ENCODE data around the gene FAM161A. TPM values are rescaled to one million over a fixed set of nuclear protein-coding genes. Genes with fewer than 3 reads are reported as not detected.
"Not testable (repeated sequence)": the region's sequence is repeated elsewhere in the genome, so short reads cannot be mapped to it uniquely, and the experiment has no call there.

FAM161A gene
- total RNA-seq (2014; rRNA removed; shearing (Covaris generic)), result 12.3 and 21.7 TPM in 2 replicates
- polyA plus RNA-seq (2015; cell fraction: cytosol; rRNA removed), result 8.5 and 11.8 TPM in 2 replicates
- polyA plus RNA-seq (2015; cell fraction: nucleus; rRNA removed), result 153 and 176 TPM in 2 replicates

GRCh38 chr2:61853847-61854563 lies at the start of gene FAM161A:
Gene FAM161A (minus strand): TSS chr2:61854060. CDS start chr2:61854041, 19 bp downstream.
- peak; percentile 92 for DNase-seq (ENCODE audit: low read depth, low spot score)
- in situ Hi-C loops (cut with HindIII; ENCODE audit: low pct_unique_long_range_greater_than_20kb, low sequenced_read_pairs), result no loop called here

GRCh38 chr2:61900281-61900680 lies 46.4 kb upstream of the FAM161A start:
- in situ Hi-C loops (cut with HindIII; ENCODE audit: low pct_unique_long_range_greater_than_20kb, low sequenced_read_pairs), result no loop called here
- peak; percentile 39 for DNase-seq (ENCODE audit: low read depth, low spot score)

GRCh38 chr2:61898810-61899209 lies 45.0 kb upstream of the FAM161A start:
- in situ Hi-C loops (cut with HindIII; ENCODE audit: low pct_unique_long_range_greater_than_20kb, low sequenced_read_pairs), result no loop called here
- peak; percentile 73 for DNase-seq (ENCODE audit: low read depth, low spot score)

GRCh38 chr2:61888267-61889055 lies 34.6 kb upstream of the FAM161A start, which contains the start of gene CCT4:
Gene CCT4 (minus strand): TSS chr2:61888656. CDS start chr2:61888507, 149 bp downstream.
- in situ Hi-C loops (cut with HindIII; ENCODE audit: low pct_unique_long_range_greater_than_20kb, low sequenced_read_pairs), result no loop called here

GRCh38 chr2:61887717-61888266 lies 33.9 kb upstream of the FAM161A start:
- in situ Hi-C loops (cut with HindIII; ENCODE audit: low pct_unique_long_range_greater_than_20kb, low sequenced_read_pairs), result no loop called here
- DNase-seq (ENCODE audit: low read depth, low spot score), result peak; percentile 40

More at GRCh38 chr2:61888267-61889055, 34.6 kb upstream of the FAM161A start, which contains the start of gene CCT4:
- DNase-seq (ENCODE audit: low read depth, low spot score), result peak; percentile 85

GRCh38 chr2:61885896-61886603 lies 32.2 kb upstream of the FAM161A start:
- in situ Hi-C loops (cut with HindIII; ENCODE audit: low pct_unique_long_range_greater_than_20kb, low sequenced_read_pairs), result no loop called here
- no peak for DNase-seq (ENCODE audit: low read depth, low spot score)

GRCh38 chr2:61882850-61883249 lies 29.0 kb upstream of the FAM161A start:
- in situ Hi-C loops (cut with HindIII; ENCODE audit: low pct_unique_long_range_greater_than_20kb, low sequenced_read_pairs), result no loop called here
- no peak for DNase-seq (ENCODE audit: low read depth, low spot score)

- in situ Hi-C loops (cut with HindIII; ENCODE audit: low pct_unique_long_range_greater_than_20kb, low sequenced_read_pairs); DNase-seq (ENCODE audit: low read depth, low spot score): not testable (repeated sequence)
Measured at GRCh38 chr2:61879351-61879750, 25.5 kb upstream of the FAM161A start.

- DNase-seq (ENCODE audit: low read depth, low spot score), result no peak
- in situ Hi-C loops (cut with HindIII; ENCODE audit: low pct_unique_long_range_greater_than_20kb, low sequenced_read_pairs), result no loop called here
Measured at GRCh38 chr2:61878761-61879160, 24.9 kb upstream of the FAM161A start.

- in situ Hi-C loops (cut with HindIII; ENCODE audit: low pct_unique_long_range_greater_than_20kb, low sequenced_read_pairs), result no loop called here
- DNase-seq (ENCODE audit: low read depth, low spot score), result no peak
Measured at GRCh38 chr2:61877571-61878245, 23.8 kb upstream of the FAM161A start.

- in situ Hi-C loops (cut with HindIII; ENCODE audit: low pct_unique_long_range_greater_than_20kb, low sequenced_read_pairs), result no loop called here
- DNase-seq (ENCODE audit: low read depth, low spot score), result no peak
Measured at GRCh38 chr2:61876400-61876799, 22.5 kb upstream of the FAM161A start.

- in situ Hi-C loops (cut with HindIII; ENCODE audit: low pct_unique_long_range_greater_than_20kb, low sequenced_read_pairs); DNase-seq (ENCODE audit: low read depth, low spot score): not testable (repeated sequence)
Measured at GRCh38 chr2:61866482-61867089, 12.7 kb upstream of the FAM161A start.

- DNase-seq (ENCODE audit: low read depth, low spot score), result no peak
- in situ Hi-C loops (cut with HindIII; ENCODE audit: low pct_unique_long_range_greater_than_20kb, low sequenced_read_pairs), result no loop called here
Measured at GRCh38 chr2:61862085-61862484, 8.2 kb upstream of the FAM161A start.

- no peak for DNase-seq (ENCODE audit: low read depth, low spot score)
- in situ Hi-C loops (cut with HindIII; ENCODE audit: low pct_unique_long_range_greater_than_20kb, low sequenced_read_pairs), result no loop called here
Measured at GRCh38 chr2:61857224-61857623, 3.4 kb upstream of the FAM161A start.

- in situ Hi-C loops (cut with HindIII; ENCODE audit: low pct_unique_long_range_greater_than_20kb, low sequenced_read_pairs), result no loop called here
- DNase-seq (ENCODE audit: low read depth, low spot score), result no peak
Measured at GRCh38 chr2:61855318-61855613, 1.4 kb upstream of the FAM161A start.

- in situ Hi-C loops (cut with HindIII; ENCODE audit: low pct_unique_long_range_greater_than_20kb, low sequenced_read_pairs), result no loop called here
- DNase-seq (ENCODE audit: low read depth, low spot score), result peak; percentile 99
Measured at GRCh38 chr2:61854564-61855317, 881 bp upstream of the FAM161A start.

Measured in SK-MEL-5 (cell line).